ENCODE results near the gene RORB. TPM values are rescaled to one million over a fixed set of nuclear protein-coding genes. Genes with fewer than 3 reads are reported as not detected.

The RORB gene
- total RNA-seq, 6 experiments from 2014 or later = not detected

- Mint-ChIP-seq H3K4me3 (no peak overlapping the region), H3K4me1 (ENCODE audit: low read depth) (no peaks in the 10 kb centered on the region), H3K36me3 (ENCODE audit: low read depth) (no peaks in the 10 kb centered on the region), H3K27me3 (ENCODE audit: insufficient read depth) (peaks cover 6% of the 10 kb centered on the region), H3K9me3 (no peaks in the 10 kb centered on the region), H3K27ac (no peak overlapping the region)
- no peak for TF ChIP-seq CTCF (IDR thresholded peaks at IDR 0.05)
- DNase-seq = no peak
Measured at GRCh38 chr9:74742191-74742790, 245.2 kb downstream of the RORB start.

Measured in HFFc6 (cell line).